Tibial artery (tissue), 4 donors: ENCODE data around the gene LAD1.

Source experiments
- DNase-seq, 2 donors: peaks; one replicate each; pipeline ENCODE4 v3.0.0-alpha.2; 2019
- H3K27ac ChIP-seq, 2 donors: fragments of 200-600 bp; sonication (generic) in 1 of 2; 1 replicate in 1 of 2; 2 replicates in 1 of 2; pipeline ENCODE4 v1.5.1; 2018 to 2019; ENCODE audit warnings: mild to moderate bottlenecking in 1 of 2
- H3K27me3 ChIP-seq, 2 donors: fragments of 200-600 bp; sonication (generic) in 1 of 2; one replicate each; pipeline versions ENCODE4 v1.5.1 to v1.6.0; 2016 to 2019
- H3K36me3 ChIP-seq, 3 donors: fragments of 200-600 bp; sonication (generic) in 2 of 3; one replicate each; pipeline ENCODE4 v1.5.1; 2016 to 2019; ENCODE audit warnings: mild to moderate bottlenecking in 2 of 3
- H3K4me1 ChIP-seq, 4 donors: fragments of 200-600 bp; sonication (generic) in 2 of 4; 1 replicate in 3 of 4; 2 replicates in 1 of 4; pipeline ENCODE4 v1.5.1; 2016 to 2019
- H3K4me3 ChIP-seq, 2 donors: fragments of 200-600 bp; sonication (generic) in 1 of 2; 1 replicate in 1 of 2; 2 replicates in 1 of 2; pipeline ENCODE4 v1.5.1; 2018 to 2019; ENCODE audit warnings: mild to moderate bottlenecking in 2 of 2
- H3K9me3 ChIP-seq, 3 donors: fragments of 200-600 bp; sonication (generic) in 1 of 3; one replicate each; pipeline ENCODE4 v1.5.1; 2016 to 2019
- intact Hi-C: fragments of 100-400 bp; cut with DNase I; formaldehyde crosslinking; loops from one replicate; pipeline ENCODE4 v1.15.0; 2023; ENCODE audit warnings: low total_unique reads
- TF ChIP-seq, protein P1 (sequence below), 2 experiments: fragments of 200-600 bp in 1 of 2; fragments of 450-650 bp in 1 of 2; IDR thresholded peaks; one replicate each; pipeline ENCODE4 v1.5.1; 2017 to 2019; ENCODE audit warnings: antibody characterized with exemption in 2 of 2, mild to moderate bottlenecking in 1 of 2, moderate library complexity in 1 of 2

Gene LAD1

DNA sequence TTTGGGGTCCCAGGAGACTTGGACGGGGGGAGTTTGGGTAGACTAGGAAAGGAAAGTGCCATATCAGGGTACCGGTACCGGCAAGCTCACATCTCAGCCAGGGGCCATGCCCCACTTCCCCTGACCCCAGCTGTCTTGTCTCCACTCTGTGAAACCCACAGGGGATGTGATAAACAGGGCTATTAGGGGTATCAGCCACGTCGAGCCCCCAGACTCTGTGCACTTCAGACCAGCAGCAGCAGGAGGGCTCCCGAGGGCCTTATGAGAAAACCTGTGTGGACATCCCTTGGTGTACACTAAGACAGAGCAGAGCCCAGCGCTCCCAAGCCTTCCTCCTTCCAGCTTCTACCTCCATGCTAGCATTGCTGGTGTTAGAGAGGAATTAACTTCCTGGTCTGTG is 68.0 kb downstream of the LAD1 start:
- TF ChIP-seq, protein P1, sequence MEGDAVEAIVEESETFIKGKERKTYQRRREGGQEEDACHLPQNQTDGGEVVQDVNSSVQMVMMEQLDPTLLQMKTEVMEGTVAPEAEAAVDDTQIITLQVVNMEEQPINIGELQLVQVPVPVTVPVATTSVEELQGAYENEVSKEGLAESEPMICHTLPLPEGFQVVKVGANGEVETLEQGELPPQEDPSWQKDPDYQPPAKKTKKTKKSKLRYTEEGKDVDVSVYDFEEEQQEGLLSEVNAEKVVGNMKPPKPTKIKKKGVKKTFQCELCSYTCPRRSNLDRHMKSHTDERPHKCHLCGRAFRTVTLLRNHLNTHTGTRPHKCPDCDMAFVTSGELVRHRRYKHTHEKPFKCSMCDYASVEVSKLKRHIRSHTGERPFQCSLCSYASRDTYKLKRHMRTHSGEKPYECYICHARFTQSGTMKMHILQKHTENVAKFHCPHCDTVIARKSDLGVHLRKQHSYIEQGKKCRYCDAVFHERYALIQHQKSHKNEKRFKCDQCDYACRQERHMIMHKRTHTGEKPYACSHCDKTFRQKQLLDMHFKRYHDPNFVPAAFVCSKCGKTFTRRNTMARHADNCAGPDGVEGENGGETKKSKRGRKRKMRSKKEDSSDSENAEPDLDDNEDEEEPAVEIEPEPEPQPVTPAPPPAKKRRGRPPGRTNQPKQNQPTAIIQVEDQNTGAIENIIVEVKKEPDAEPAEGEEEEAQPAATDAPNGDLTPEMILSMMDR (IDR thresholded peaks at IDR 0.05), result no peak
- H3K4me3 ChIP-seq, result no peak overlapping the region
- H3K27ac ChIP-seq, result no peak overlapping the region
- DNase-seq, result no peak
- intact Hi-C loops, result no loop called here
- H3K4me1 ChIP-seq, result peaks cover 0 to 5% (median 0%) of the 10 kb centered on the region in 4 donors
- H3K27me3 ChIP-seq, result no peaks in the 10 kb centered on the region
- H3K9me3 ChIP-seq, result no peaks in the 10 kb centered on the region
- no peaks in the 10 kb centered on the region for H3K36me3 ChIP-seq
